Measurements from ENCODE around the gene QRFP.

The QRFP gene, protein sequence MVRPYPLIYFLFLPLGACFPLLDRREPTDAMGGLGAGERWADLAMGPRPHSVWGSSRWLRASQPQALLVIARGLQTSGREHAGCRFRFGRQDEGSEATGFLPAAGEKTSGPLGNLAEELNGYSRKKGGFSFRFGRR

DNA sequence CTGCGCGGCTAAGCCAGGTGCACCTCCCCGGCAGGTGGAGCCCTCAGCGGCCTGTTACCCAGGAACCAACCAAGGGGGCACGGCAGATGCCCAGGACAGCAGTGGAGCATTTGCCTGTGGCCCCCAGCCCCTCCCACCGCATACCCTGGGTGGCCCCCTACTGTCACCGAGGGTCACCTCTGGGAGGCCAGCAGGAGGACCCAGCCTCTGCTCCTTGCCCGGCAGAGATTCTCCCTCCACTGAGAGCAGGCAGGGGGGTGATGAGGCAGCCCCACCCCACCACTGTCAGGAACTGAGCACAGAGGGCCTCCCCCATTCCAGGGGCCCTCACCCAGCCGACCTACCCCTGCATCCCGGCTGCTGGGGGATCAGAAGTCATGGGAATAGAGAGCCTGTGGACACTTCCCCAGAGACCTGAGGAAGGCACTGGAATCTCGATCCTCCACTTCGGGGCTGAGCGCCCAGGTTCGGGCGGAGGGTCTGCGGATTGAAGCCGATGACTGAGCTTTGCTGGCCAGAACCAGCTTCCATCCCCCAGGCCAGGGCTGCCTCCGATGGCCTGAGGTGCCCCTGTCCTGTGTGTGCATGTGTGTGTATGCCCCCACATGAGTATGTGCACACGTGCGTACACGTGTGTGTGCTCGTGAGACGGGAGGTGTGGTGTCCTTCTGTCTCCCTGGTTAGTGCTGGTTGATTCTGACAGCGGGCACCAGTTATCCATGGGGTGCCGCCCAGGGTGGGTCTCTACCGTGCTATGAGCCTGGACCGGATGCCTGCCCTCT is at the start of gene QRFP:
Gene QRFP, minus strand, starts transcription at position 580 of the 782 bp plus-strand sequence. CDS start 2,974 bp downstream, outside the sequence.
- no peak for DNase-seq (ENCODE audit: low read depth)

DNA sequence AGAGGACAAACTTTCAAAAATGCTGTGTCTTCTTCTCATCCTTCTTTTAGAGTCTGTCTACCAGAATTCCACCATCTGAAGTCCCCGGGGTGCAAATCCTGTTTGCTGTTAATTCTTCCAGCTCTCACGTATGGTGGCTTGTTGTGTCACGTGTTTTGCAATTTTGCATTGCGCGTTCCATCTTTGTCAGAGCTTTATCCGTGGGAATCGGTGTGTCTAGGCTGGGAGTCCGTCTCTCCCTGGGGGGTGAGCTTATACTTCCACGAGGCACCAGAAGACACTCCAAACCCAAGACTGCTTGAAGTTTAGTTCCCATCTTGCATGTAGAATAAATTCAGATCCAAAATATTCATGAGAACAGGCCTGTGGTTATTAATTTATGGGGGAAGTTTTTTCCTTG is 48.6 kb upstream of the QRFP start:
- no peak for DNase-seq (ENCODE audit: low read depth)

DNA sequence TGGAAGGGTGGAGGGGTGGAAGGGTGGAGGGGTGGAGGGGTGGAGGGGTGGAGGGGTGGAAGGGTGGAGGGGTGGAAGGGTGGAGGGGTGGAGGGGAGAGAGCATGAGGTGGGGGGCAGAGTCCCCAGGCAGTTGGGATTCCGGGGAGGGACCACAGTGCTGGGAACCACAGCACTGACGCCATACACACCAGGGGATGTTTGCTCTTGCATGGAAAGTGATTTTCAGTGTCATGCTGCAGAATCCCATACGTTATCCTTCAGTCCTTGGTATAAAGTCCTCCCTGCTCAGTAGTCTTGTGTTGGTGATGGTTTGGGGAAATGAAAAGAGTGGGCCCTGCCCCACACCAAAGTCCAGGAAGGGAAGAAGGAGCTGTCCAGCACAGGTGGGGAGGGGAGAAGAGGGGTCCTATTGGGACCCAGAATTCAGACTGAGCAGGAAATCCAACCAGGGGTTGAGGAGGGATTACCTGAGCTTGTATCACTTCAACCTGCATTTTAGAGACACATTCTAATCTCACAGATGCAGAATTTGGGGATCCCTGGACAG is 48.0 kb upstream of the QRFP start:
- DNase-seq (ENCODE audit: low read depth), result no peak

DNA sequence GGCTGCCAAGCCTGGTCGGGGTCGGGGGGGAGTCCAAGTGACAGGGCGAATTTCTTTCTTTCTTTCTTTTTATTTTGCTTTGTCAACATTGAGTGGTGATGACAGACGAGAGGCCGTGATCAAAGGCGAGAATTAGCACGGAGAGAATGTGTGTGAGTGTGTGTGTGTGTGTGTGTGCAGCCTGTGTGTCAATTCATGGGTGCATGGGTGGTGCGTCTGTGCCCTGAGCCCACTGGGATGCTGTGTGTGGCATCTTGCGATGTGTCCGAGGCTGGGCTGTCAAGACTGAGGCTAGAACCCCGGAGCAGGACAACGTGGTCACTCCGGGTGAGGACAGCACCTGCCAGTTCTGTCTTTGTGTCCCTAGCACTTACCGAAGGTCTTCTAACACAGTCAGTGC is 47.2 kb upstream of the QRFP start:
- no peak for DNase-seq (ENCODE audit: low read depth)

DNA sequence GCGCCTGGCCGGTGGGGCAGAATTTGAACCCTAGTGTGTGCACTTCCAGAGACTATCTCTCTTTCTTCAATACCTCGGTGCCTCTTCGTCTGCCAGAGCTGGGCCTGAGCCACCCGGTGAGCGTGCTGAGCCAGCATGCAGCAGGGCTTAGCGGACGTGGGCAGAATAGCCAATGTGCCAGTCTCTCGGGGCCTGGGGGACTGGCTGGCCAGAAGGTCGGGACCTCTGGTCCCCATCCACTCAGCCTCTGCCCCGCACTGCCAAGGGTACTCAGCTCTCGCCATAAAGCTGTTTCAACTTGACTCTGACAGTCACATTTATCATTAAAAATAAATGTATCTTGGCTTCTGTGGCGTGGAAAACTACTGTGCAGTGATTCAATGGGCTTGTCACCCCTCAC is 46.6 kb upstream of the QRFP start:
- DNase-seq (ENCODE audit: low read depth), result no peak

DNA sequence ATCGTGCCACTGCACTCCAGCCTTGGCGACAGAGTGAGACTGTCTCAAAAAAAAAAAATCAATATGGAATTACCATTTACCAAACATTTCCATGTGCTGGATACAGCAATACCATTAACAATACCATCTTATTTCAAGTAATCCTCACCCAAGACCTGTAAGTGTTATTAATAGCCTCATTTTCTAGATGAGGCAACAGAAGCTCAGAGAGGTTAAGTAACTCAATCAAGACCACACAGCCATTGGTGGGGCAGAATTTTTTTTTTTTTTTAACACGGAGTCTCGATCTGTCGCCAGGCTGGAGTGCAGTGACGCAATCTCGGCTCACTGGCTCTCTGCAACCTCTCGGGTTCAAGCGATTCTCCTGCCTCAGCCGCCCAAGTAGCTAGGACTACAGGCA is 46.1 kb upstream of the QRFP start:
- no peak for DNase-seq (ENCODE audit: low read depth)

DNA sequence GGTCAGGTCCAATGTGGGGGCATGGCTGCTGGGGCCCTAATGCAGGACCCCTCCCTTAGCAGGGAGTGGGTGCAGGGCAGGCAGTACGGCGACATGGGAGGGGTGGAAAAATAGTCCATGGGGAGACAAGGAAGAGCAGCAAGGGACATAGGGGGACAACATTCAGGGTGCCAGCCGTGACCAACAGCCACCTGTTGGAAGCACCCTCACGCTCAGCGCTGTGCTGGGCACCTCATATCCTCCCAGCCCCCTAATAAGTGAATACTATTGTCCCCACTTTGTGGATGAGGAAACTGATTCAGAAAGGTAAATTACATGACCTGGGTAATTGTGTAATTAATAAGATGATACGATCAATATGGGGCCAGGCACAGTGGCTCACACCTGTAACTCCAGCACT is 45.5 kb upstream of the QRFP start:
- no peak for DNase-seq (ENCODE audit: low read depth)

DNA sequence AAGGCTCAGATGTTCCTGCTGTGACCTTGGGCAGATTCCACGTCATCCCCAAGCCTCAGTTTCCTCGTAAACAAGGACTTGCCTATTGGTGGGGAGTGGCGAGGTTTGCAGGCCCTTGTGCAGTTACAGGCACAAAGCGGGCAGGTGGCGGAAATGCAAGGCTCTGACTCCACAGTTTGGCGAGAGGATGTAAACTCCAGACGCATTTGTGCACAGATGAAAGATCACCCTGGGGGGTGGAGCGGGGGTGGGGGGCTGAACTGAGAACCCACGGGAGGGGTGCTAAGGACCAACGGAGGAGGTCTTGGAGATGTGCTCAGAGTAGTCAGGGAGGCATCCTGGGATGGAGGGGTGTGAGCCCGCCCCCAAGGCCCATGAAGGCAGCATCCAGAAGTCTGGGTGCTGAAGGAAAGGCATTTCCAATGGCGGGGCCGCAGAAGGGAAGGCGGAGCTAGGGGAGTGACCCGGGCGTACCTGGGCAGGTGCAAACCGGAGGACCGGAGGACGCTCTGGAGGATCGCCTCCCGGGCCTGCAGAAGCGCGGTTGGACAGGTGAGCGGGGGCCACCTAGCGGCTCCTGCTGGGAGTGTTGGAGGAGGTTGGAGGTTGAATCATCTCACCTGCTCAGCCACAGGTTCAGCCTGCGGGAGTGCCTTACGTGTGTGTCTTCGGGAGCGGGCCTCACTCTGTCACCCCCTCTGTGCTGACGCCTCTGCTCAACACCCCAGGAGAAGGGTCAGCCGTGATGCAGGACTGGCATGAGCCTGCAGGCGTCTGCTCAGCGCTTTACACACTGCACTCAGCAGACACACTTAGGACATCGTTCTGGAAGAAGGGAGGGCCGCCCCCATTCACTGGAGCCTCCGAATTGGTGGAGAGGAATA is 44.3 kb upstream of the QRFP start:
- DNase-seq (ENCODE audit: low read depth), result no peak

DNA sequence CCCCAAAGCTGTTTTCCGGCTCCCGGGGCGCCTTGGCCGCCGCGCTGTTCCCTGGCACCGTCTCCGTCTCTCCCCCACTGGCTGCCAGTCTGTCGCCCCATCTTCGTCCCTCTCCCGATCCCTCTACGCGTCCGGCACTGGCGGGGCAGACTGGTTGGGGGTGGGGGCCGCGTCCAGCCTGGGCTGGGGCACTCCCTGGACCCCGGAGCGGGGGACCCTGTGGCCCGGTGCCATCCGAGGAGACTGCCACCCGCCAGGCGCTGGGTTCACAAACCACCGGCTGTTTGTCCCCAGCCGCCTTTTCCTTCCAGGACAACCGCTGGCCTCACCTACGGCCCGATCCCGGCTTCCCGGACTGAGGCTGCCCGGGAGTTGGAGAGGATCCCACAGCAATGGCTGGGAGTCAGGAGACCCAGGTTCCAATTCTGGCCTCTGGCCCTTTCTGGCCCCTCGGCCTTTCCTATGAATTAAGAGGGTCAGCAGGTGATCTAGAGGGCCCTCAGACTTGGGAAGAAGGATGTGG is 43.5 kb upstream of the QRFP start:
- DNase-seq (ENCODE audit: low read depth), result no peak

DNA sequence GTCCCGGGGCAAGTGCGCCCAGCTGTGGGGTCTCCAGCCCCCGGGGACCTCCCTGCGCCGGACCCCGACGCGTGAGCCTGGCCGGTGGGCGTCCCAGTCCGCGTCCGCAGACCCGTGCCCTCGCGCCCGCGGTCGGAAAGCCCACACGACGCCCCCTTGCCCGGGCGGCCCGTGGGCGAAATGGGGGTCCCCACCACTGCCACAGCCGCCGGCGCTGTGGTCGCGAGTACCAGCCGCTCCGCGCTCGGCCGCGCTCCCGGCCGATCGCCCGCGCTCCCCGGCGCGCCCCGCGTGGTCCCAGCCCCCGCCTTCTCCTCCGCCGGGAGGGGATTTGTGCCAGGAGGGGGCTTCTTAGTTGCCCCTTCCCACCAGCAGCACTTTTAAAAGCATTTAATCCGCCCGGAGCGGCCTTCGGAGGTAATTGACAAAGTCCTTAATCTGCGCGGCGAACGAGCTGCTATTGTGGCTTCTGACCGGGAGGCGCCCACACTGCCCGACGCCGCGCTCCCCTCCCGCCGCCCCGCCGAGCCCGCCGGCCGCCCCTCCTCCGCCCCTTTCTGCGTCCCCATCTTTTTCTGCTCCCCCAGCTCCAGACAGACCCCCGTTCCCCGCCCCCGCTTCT is 42.9 kb upstream of the QRFP start:
- DNase-seq (ENCODE audit: low read depth), result no peak

DNA sequence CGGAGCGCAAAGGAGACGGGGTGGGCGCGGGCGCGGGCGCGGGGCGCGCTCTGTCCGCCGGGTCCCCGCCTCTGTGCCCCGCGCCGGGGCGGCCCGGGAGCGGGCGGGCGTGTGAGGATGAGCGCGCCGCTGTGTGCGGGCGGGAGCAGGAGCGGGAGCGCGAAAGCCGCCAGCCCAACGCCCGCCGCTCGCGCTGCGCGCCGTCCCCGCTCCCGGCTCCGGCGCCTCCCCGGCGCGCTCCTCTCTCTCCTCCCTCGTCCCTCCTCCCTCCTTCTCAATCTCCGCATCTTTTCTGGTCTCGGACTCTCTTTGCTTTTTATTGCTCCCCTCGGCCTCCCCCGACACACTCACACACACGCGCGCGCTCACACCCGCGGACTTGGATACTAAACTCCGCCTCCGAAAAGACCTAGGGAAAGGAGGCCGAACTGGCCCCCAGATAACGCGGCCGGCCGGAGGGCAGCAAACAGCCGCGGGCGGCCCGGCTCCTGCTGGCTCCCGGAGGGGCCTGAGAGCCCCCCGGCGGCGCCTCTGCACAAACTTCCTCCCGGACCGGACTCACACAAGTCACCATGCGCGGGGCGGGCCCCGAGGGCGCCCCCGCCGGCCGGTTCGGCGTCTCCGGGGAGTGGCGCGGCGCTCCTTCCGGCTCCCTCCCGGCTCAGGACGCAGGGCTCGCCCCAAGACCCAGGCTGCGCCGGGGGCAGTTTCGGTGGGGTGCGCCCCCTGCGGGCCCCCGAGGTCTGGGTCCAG is 42.2 kb upstream of the QRFP start, which contains the start of gene FIBCD1:
Gene FIBCD1, minus strand, starts transcription at position 596 of the 753 bp plus-strand sequence. CDS start 640 bp downstream, outside the sequence.
- DNase-seq (ENCODE audit: low read depth), result no peak

DNA sequence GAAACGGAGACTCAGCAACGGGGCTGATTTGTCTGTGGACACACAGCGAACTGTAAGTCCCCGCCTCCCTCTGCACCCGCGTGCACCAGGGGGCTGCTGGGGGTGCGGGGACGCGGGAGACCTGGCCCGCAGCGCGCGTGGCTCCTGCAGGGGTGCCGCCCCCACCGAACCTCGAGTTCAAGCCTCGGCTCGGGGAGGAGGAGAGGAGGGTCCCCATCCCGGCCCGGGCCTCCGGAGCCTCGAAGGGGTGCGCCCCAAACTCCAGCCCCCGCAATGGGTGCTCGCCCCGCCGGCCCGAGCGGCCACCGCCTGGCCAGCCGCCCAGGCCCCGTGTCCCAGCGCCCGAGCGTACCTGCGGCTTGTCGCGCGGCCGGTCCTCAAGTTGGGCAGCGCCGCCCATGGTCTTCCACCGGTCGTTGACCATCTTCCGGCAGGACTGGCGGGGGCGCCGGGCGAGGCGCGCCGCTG is 41.6 kb upstream of the QRFP start:
- no peak for DNase-seq (ENCODE audit: low read depth)

DNA sequence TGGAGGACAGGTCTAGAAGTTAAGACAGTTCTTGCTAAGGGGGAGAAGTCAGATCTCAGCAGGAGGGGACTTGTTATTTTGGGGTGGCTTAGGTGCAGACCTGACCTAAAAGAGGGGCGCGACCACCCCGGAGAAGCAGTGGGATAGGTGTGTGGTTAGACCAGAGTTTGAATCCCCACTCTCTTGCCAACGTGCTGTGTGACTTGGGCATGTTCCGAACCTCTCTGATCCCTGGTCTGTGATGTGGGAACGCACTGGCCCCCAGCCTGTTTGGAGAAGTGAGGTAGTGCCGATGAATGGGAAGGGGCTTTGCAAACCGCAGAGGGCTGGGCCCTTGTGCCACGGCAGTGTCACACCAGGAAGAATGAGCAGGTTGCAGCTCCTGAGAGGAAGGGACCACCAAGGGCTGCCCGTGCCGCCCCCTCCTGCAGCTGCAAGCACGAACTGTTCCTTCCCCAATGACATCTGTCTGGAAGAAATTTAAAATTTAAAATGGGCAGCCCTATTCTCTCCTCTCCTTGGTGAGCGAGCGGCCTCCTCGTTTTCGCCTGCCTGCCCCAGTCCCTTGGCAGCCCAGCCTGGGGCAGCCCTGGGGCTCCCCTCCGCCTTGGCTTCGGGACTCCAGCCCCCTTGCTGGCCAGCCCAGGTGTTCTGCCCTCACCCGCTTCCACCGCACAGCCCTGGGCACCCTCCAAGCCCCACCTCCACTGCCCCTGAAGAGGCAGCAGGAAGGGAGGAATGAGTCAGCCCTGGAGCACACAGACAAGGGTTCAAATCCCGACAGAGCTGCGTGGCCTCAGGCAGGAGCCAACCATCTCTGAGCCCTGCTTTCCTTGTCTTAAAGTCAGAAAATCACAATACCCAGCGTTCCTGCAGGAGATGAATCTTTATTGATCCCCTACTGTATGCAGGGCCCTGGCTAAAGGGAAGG is 40.8 kb upstream of the QRFP start:
- DNase-seq (ENCODE audit: low read depth), result no peak

DNA sequence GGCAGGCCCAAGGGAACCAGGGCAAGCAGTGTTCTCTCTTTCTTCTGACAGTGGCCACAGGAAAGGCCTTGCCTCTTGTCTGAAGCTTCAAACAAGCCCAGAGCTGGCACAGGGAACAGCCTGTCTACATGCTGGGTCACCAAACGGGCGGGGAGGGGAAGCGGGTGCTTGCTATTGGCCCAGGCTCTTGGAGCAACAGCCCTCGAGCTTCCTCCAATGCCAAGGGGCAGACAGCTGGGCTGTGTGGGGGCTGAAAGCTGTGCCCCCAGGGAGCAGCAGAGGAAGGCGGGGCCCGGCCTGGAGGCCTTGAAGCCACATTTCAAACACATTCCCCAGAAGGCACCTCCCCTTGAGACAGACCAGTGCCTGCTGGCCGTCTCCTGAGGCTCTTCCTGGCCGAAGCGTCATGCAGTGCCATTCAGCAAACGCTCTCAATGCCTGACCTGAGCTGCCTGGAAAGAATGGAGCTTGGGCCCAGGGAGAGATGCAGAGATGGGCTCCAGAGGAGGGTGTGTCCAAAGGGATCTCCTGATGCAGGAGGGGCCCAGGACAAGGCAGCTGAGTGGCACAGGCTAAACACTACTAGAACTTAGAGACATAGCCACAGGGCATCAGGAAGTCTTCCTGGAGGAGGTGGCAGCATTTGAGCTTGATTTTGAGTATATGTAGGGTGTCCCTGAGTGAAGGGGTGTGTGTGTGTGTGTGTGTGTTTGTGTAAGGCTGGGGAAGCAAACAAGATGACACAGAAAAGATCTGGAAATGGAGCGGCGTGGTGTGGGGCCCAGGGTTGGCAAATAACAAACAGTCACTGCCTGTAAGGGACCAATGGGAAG is 39.9 kb upstream of the QRFP start:
- DNase-seq (ENCODE audit: low read depth), result peak; percentile 58

DNA sequence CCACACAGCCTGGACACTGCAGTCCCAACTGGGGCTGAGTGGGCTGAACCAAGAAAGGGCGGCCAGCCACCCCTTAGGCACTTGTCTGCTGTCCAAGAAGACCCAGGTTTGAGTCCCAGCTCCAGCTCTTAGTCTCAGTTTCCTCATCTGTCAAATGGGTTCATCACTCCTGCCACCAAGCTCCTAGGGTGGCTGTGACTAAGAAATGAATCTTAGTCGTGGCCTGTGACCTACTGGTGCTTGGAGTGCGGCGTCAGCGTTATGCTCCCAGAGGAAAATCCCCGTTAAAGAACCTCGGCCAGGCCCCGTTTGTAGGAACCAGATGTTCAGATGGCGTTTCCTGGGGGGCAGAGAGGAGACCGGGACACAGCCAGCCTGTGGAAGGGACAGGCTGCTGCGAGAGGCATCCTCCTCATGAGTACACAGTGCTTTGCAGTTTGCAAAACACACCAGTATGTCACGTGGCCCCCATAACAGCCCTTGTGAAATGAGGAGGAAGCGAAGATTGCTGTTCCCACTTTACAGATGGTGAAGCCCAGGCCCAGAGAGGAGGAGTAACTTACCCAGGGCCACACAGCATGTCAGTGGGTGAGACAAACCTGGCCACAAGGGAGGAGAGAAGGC is 39.1 kb upstream of the QRFP start:
- no peak for DNase-seq (ENCODE audit: low read depth)

DNA sequence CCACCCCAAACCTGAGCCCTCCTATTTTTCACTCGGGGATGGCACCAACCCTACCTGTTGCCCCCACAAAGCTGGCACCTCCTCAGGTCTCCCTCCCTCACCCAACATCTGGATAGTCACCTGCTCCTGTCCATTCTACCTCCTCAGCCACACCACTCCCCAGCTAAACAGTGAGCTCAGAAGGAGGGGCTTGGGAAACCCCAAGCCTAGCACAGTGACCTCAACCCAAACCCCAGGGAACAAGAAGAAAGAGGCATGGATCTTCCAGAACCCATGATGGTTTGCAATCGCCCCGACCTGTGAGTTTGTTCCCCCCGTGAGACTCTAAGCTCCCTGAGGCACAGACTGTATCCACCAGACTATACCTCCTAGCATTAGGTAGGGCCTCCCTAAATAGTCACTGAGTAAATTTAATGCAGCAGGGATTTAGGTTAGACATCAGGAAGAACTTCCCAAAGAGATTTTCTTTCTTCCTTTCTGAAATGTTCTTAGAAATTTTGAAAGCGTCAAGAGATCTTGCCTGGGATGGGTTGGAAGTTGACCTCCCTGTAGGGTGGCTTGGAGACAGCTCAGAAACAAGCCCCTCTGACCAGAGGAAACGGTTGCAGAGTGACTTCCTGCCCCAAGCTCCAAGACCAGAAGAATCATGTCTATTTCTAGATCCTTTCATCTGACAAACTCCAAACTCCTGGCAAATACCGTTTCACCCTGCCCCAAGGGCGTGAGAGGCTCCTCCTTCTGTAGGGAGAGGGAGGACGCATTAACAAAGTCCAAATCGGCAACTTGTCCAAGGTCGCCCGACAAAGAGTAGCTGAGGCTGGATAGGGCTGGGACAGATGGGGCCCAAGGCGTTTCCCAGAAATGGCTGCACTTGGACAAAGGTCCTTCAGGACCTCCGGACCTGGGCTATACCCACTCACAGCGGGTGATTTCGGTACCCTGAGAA is 38.4 kb upstream of the QRFP start:
- no peak for DNase-seq (ENCODE audit: low read depth)

DNA sequence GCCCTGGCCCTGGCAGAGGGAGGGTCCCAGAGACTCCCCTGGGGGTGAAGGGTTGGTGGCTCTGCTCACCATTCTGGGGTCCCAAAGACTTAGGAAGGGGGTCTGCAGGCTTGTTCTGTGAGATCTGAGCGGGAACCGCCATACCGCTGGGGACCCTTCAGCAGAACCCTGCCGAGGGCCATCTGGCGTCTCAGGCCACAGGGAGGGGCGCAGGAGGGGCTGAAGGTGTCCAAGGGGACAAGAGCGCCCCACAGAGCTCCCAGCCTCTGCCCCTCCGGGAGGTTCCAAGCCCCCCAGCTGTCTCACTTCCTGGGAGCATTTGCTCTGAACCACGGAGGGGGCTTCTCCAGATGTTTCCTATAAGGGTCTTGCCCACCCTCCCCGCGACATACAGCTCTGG is 37.6 kb upstream of the QRFP start:
- DNase-seq (ENCODE audit: low read depth), result no peak
